Activated naive CD8-positive, alpha-beta T cell treated with anti-CD3 and anti-CD28 coated beads, Interleukin-2, amount 50 U/mL, for 24 hours (primary cell): ENCODE measurements around the gene KIF1A.
"Not testable (repeated sequence)": the region's sequence is repeated elsewhere in the genome, so short reads cannot be mapped to it uniquely, and the experiment has no call there.

Experiments
- ATAC-seq: fragments of 150-1000 bp; cut with Tn5 transposase; one replicate; pipeline ENCODE4 v1.10.0; 2021
- DNase-seq: peaks from one replicate; pipeline ENCODE4 v3.0.0; 2021
- H3K27ac Mint-ChIP-seq: one replicate; pipeline ENCODE4 v1.8.0; 2021; ENCODE audit warnings: mild to moderate bottlenecking, mixed read lengths
- H3K27me3 Mint-ChIP-seq: one replicate; pipeline ENCODE4 v1.8.0; 2021; ENCODE audit warnings: mixed read lengths
- H3K36me3 Mint-ChIP-seq: one replicate; pipeline ENCODE4 v1.8.0; 2021; ENCODE audit warnings: low read depth, mixed read lengths
- H3K4me1 Mint-ChIP-seq: one replicate; pipeline ENCODE4 v1.8.0; 2021; ENCODE audit warnings: mixed read lengths
- H3K4me3 Mint-ChIP-seq: one replicate; pipeline ENCODE4 v1.8.0; 2021; ENCODE audit warnings: mild to moderate bottlenecking, moderate library complexity, mixed read lengths
- H3K9me3 Mint-ChIP-seq: one replicate; pipeline ENCODE4 v1.8.0; 2021; ENCODE audit warnings: mixed read lengths

Gene KIF1A

DNA sequence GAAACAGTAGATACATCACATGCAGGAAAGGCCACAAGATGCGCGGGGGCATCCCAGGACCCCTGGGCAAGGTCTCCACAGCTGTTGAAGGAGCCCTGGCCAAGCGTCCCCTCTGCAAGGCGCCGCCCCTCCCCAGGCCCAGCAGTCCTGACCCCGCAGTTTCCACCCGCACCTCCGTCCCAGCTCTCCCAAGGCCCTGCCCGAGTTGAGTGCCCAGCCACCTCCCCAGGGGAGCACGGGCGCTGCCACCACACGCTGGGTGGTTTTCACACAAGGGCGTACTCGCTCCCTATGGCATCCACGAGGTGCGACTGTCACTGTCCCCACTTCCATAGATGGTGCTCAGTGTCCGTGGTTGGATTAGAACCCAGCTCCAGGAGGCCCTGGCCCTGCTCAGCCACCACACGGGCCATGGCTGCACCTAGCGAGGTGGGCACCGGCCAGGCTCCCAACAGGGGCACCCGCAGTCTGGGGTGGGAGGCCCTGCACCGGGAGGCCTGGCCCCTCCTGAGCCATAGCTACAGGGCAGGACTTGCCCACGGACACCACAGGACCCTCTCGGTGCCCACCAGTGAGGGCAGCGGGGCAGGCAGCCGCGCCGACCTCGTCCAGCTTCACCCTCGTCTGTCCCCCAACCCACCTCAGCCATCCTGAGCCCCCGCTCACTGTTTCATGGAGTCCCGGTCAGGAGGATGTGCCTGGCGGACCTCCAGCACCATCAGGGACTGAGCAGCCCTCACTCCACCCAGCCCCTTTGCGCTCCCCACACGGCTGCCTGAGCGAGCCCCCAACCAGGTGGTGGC lies 36.0 kb downstream of the KIF1A start:
- Mint-ChIP-seq H3K4me1 (no peaks in the 10 kb centered on the region), H3K36me3 (no peaks in the 10 kb centered on the region), H3K9me3 (no peaks in the 10 kb centered on the region), H3K27me3 (peaks cover 4% of the 10 kb centered on the region), H3K4me3 (no peak overlapping the region), H3K27ac (no peak overlapping the region)
- ATAC-seq, result no peak
- no peak for DNase-seq

DNA sequence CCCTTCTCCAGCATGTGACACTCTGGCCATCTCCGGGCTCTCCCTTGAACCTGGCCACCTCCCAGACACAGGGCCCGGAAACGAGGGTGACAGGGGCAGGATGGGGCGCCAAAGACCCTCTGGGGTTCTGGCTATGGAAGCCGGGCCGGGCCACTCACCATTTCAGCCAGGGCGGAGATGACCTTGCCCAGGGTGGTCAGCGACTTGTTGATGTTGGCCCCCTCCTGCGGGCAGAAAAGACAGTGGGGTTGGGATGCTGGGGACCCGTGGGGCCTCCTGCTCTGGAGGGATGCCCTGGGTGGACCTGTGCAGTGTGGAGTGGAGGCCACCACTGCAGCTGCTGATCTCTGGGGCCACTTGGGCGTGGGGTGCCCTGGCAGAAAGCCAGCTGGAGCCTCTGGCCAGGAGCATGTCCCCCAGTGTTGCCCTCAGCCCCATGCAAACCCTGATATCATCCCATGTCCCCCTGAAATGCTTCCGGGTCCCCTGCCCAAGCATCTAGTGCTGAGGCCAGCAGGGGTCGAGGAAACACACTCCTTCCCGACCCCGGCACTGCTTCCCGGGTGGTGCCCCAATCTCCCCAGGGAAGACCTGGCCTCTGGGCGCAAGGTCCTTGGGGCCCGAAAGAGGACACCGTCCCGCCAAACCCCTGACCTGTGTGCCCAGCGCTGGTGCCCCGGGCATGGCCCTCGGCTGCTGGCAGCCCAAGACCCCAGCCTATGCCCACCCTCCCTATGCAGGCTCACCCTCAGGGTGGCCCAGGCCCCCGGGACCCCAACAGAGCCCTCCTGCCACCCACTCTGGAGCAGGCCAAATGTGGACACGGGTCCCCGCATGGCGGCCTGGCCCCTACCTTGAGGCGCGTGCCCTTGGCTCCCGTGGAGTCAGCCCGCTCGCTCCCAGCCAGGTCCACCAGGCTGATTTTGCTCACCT lies 36.9 kb downstream of the KIF1A start:
- DNase-seq, result no peak
- no peaks in the 10 kb centered on the region for H3K9me3 Mint-ChIP-seq
- ATAC-seq, result no peak
- H3K27ac Mint-ChIP-seq, result no peak overlapping the region
- H3K27me3 Mint-ChIP-seq, result peaks cover 1% of the 10 kb centered on the region
- H3K4me1 Mint-ChIP-seq, result no peaks in the 10 kb centered on the region
- no peak overlapping the region for H3K4me3 Mint-ChIP-seq
- no peaks in the 10 kb centered on the region for H3K36me3 Mint-ChIP-seq

- Mint-ChIP-seq H3K4me1 (no peaks in the 10 kb centered on the region), H3K36me3 (no peaks in the 10 kb centered on the region), H3K4me3 (no peak overlapping the region), H3K9me3 (no peaks in the 10 kb centered on the region), H3K27ac (no peak overlapping the region), H3K27me3 (no peaks in the 10 kb centered on the region)
- no peak for DNase-seq
- no peak for ATAC-seq
Measured at GRCh38 chr2:240782221-240782885, 37.7 kb downstream of the KIF1A start.

GRCh38 chr2:240781471-240782220 lies 38.4 kb downstream of the KIF1A start:
- DNase-seq (no peak), ATAC-seq (no peak)
- Mint-ChIP-seq H3K27ac (no peak overlapping the region), H3K36me3 (no peaks in the 10 kb centered on the region), H3K4me1 (no peaks in the 10 kb centered on the region), H3K4me3 (no peak overlapping the region), H3K9me3 (no peaks in the 10 kb centered on the region), H3K27me3 (no peaks in the 10 kb centered on the region)

- Mint-ChIP-seq H3K9me3 (no peaks in the 10 kb centered on the region), H3K4me3 (no peak overlapping the region), H3K27ac (no peak overlapping the region), H3K4me1 (no peaks in the 10 kb centered on the region), H3K36me3 (no peaks in the 10 kb centered on the region), H3K27me3 (no peaks in the 10 kb centered on the region)
- DNase-seq (no peak), ATAC-seq (no peak)
Measured at GRCh38 chr2:240780023-240780700, 39.9 kb downstream of the KIF1A start.

GRCh38 chr2:240779250-240779832 lies 40.7 kb downstream of the KIF1A start:
- DNase-seq, ATAC-seq, H3K4me3 Mint-ChIP-seq, H3K36me3 Mint-ChIP-seq, H3K9me3 Mint-ChIP-seq, H3K27me3 Mint-ChIP-seq, H3K27ac Mint-ChIP-seq, H3K4me1 Mint-ChIP-seq: not testable (repeated sequence)

DNA sequence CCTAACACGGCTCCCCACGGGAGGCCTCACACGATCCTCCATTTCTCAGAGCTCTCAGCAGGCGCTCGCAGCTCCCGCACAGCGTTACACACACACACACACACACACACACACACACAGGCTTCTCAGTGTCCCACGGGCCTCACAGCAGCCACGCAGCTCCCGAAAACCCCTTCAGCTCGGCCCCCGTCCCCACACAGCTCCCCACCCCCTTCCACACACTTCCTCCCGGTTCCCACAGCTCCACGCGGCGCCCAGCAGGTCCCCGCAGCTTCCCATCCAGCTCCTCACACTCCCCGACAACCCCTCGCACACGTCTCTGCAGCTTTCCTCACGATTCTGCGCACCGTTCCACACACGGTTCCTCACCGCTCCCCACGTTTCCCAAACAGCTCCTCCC lies 41.6 kb downstream of the KIF1A start:
- DNase-seq (no peak), ATAC-seq (no peak)
- Mint-ChIP-seq H3K27me3 (no peaks in the 10 kb centered on the region), H3K36me3 (no peaks in the 10 kb centered on the region), H3K27ac (no peak overlapping the region), H3K9me3 (no peaks in the 10 kb centered on the region), H3K4me3 (no peak overlapping the region), H3K4me1 (no peaks in the 10 kb centered on the region)

DNA sequence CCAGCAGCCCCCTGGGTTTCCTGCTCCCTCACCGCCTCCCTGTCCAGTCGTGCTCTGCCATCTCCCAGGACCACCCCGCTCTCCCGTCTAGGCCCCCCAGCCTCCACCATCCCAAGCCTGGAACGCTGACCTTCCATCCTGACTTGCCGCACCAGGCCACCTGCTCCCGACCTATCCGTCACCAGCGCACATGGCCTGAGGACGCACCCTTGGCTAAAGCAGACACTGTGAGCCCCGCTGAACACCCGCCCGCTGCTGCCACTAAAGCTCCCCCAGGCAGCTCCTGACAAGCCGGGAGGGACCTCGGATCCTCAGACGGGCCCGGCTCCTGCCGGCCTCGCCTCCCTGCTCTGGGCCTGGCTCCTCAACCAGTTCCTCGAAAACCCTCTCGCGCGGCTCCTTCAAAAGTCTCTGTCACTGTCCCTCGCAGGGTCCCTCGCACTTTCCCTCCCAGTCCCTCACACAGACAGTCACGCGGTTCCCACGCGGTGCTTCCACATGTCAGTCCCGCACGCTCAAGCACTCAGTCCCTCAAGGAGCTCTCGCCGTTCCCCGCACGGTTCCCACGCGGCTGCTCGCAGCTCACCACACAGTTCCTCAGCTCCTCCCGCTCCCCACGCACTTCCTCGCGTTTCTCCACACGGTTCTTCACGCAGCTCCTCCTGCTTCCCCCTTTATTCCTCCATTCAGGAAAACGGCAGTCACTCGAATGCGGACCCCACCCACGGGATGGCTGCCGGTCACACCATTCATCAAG lies 42.4 kb downstream of the KIF1A start:
- Mint-ChIP-seq H3K36me3 (no peaks in the 10 kb centered on the region), H3K4me3 (no peak overlapping the region), H3K9me3 (no peaks in the 10 kb centered on the region), H3K4me1 (no peaks in the 10 kb centered on the region), H3K27me3 (no peaks in the 10 kb centered on the region), H3K27ac (no peak overlapping the region)
- ATAC-seq, result no peak
- no peak for DNase-seq

- Mint-ChIP-seq H3K27ac (no peak overlapping the region), H3K9me3 (no peaks in the 10 kb centered on the region), H3K36me3 (no peaks in the 10 kb centered on the region), H3K4me3 (no peak overlapping the region), H3K27me3 (no peaks in the 10 kb centered on the region), H3K4me1 (no peaks in the 10 kb centered on the region)
- DNase-seq (no peak), ATAC-seq (no peak)
Measured at GRCh38 chr2:240775905-240776304, 44.1 kb downstream of the KIF1A start.

DNA sequence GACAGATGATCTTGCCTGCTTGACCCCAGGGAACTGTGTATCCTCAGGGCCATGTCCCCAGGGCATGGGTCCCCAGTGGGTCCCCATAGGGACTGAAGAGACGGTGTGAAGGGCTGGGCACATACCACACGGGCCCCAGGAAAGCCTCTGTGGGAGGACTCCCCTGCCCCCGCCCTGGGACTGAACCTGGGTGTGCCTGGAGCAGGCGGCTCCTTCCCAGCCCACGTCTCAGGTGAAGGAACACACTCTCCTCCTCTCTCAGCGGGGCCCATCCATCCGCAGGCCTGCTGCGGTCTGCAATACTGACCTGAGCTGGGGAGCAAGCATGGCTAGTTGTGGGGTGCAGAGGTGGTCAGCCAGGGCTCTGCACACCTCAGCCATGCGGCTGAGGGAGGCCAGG lies 45.2 kb downstream of the KIF1A start:
- H3K4me3 Mint-ChIP-seq, result no peak overlapping the region
- no peaks in the 10 kb centered on the region for H3K4me1 Mint-ChIP-seq
- no peak for ATAC-seq
- H3K27ac Mint-ChIP-seq, result no peak overlapping the region
- no peaks in the 10 kb centered on the region for H3K36me3 Mint-ChIP-seq
- H3K27me3 Mint-ChIP-seq, result no peaks in the 10 kb centered on the region
- no peaks in the 10 kb centered on the region for H3K9me3 Mint-ChIP-seq
- DNase-seq, result no peak

- Mint-ChIP-seq H3K4me3 (no peak overlapping the region), H3K36me3 (no peaks in the 10 kb centered on the region), H3K4me1 (no peaks in the 10 kb centered on the region), H3K9me3 (no peaks in the 10 kb centered on the region), H3K27me3 (no peaks in the 10 kb centered on the region), H3K27ac (no peak overlapping the region)
- DNase-seq (no peak), ATAC-seq (no peak)
Measured at GRCh38 chr2:240769096-240769495, 50.9 kb downstream of the KIF1A start.

- H3K9me3 Mint-ChIP-seq, result no peaks in the 10 kb centered on the region
- no peak for ATAC-seq
- no peak for DNase-seq
- no peaks in the 10 kb centered on the region for H3K4me1 Mint-ChIP-seq
- no peaks in the 10 kb centered on the region for H3K27me3 Mint-ChIP-seq
- no peaks in the 10 kb centered on the region for H3K36me3 Mint-ChIP-seq
- H3K4me3 Mint-ChIP-seq, result no peak overlapping the region
- H3K27ac Mint-ChIP-seq, result no peak overlapping the region
Measured at GRCh38 chr2:240768216-240768615, 51.8 kb downstream of the KIF1A start.

DNA sequence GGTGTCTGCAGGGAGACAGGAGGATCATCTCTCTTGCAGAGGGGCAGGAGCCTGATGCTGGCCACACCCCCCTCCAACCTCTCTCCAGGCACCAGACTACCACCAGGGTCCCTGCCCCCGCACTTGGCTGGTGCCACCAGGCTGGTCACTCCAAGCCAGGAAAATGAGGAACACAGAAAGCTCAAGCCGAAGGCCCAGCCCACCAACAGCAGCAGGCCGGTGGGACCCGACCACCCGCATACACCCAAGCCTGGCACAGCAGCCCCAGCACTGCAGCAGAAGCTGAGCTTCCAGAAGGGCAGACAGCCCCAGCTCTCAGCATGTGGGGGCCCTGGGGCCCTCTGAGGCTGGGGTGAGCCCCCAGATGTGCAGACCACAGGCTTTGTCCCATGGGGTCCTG lies 52.7 kb downstream of the KIF1A start:
- no peaks in the 10 kb centered on the region for H3K4me1 Mint-ChIP-seq
- H3K36me3 Mint-ChIP-seq, result no peaks in the 10 kb centered on the region
- no peak for DNase-seq
- H3K27ac Mint-ChIP-seq, result no peak overlapping the region
- H3K9me3 Mint-ChIP-seq, result no peaks in the 10 kb centered on the region
- H3K4me3 Mint-ChIP-seq, result no peak overlapping the region
- ATAC-seq, result no peak
- H3K27me3 Mint-ChIP-seq, result no peaks in the 10 kb centered on the region
